Trophoblast cell (in vitro differentiated cells and primary cell): ENCODE data around the gene ZNF330. TPM values are rescaled to one million over a fixed set of nuclear protein-coding genes. Genes with fewer than 3 reads are reported as not detected.
A peak's percentile ranks its signal among the peaks of the same experiment; 100 is the strongest.

Experiments
- DNase-seq, 2 donors: peaks; one replicate each; pipeline ENCODE4 v3.0.0-alpha.2; 2016
- H2AFZ ChIP-seq: 2 replicates; pipeline ENCODE4 v1.6.1; 2013; ENCODE audit warnings: low read length, moderate library complexity, mild to moderate bottlenecking; ENCODE audit not compliant: insufficient read depth, poor library complexity
- H2AK5ac ChIP-seq: 2 replicates; pipeline ENCODE4 v1.6.1; 2013; ENCODE audit warnings: mild to moderate bottlenecking, low read length
- H2BK120ac ChIP-seq: 2 replicates; pipeline ENCODE4 v1.6.1; 2013; ENCODE audit warnings: low read length, mild to moderate bottlenecking, moderate library complexity; ENCODE audit not compliant: insufficient read depth, poor library complexity
- H2BK12ac ChIP-seq: 2 replicates; pipeline ENCODE4 v1.6.1; 2013; ENCODE audit warnings: mild to moderate bottlenecking, low read length, moderate library complexity
- H2BK5ac ChIP-seq: 2 replicates; pipeline ENCODE4 v1.6.1; 2013; ENCODE audit warnings: low read length, low read depth, moderate library complexity, mild to moderate bottlenecking; ENCODE audit not compliant: poor library complexity
- H3K14ac ChIP-seq: 2 replicates; pipeline ENCODE4 v1.6.1; 2013; ENCODE audit warnings: mild to moderate bottlenecking, low read length
- H3K18ac ChIP-seq: 2 replicates; pipeline ENCODE4 v1.6.1; 2013; ENCODE audit warnings: mild to moderate bottlenecking, low read length
- H3K23ac ChIP-seq: 2 replicates; pipeline ENCODE4 v1.6.1; 2013; ENCODE audit warnings: low read length
- H3K27ac ChIP-seq: 2 replicates; pipeline ENCODE4 v1.5.1; 2013; ENCODE audit warnings: low read depth, mild to moderate bottlenecking, inconsistent platforms, low read length, moderate library complexity
- H3K27me3 ChIP-seq: 2 replicates; pipeline ENCODE4 v1.6.1; 2013; ENCODE audit warnings: inconsistent platforms, mild to moderate bottlenecking, low read length, moderate library complexity; ENCODE audit not compliant: insufficient read depth
- H3K36me3 ChIP-seq, 2 experiments: 1 replicate in 1 of 2; 2 replicates in 1 of 2; pipeline ENCODE4 v1.6.1; 2013; ENCODE audit warnings: low read length in 2 of 2, mild to moderate bottlenecking in 2 of 2, moderate library complexity in 1 of 2; ENCODE audit not compliant: insufficient read depth in 2 of 2, control insufficient read depth in 1 of 2
- H3K4ac ChIP-seq: 2 replicates; pipeline ENCODE4 v1.6.1; 2013; ENCODE audit warnings: low read depth, mild to moderate bottlenecking, low read length, moderate library complexity
- H3K4me1 ChIP-seq, 2 experiments: 1 replicate in 1 of 2; 2 replicates in 1 of 2; pipeline ENCODE4 v1.6.1; 2013; ENCODE audit warnings: low read length in 2 of 2, mild to moderate bottlenecking in 2 of 2, moderate library complexity in 1 of 2; ENCODE audit not compliant: insufficient read depth in 2 of 2, control insufficient read depth in 1 of 2
- H3K4me2 ChIP-seq: 2 replicates; pipeline ENCODE4 v1.6.1; 2013; ENCODE audit warnings: inconsistent platforms, mild to moderate bottlenecking, low read length, moderate library complexity
- H3K4me3 ChIP-seq: 2 replicates; pipeline ENCODE4 v1.5.1; 2013; ENCODE audit warnings: mild to moderate bottlenecking, low read depth, low read length, inconsistent platforms
- H3K79me1 ChIP-seq: one replicate; pipeline ENCODE4 v1.6.1; 2013; ENCODE audit warnings: low read length
- H3K79me2 ChIP-seq: 2 replicates; pipeline ENCODE4 v1.6.1; 2013; ENCODE audit warnings: low read length, mild to moderate bottlenecking; ENCODE audit not compliant: control insufficient read depth, insufficient read depth, poor library complexity
- H3K9ac ChIP-seq: 2 replicates; pipeline ENCODE4 v1.6.1; 2013; ENCODE audit warnings: mild to moderate bottlenecking, low read length
- H3K9me3 ChIP-seq: 2 replicates; pipeline ENCODE4 v1.6.1; 2013; ENCODE audit warnings: low read depth, mild to moderate bottlenecking, control low read depth, inconsistent platforms, low read length; ENCODE audit not compliant: insufficient read depth
- H4K12ac ChIP-seq: 2 replicates; pipeline ENCODE4 v1.6.1; 2013; ENCODE audit warnings: low read depth, mild to moderate bottlenecking, low read length, moderate library complexity
- H4K8ac ChIP-seq: 2 replicates; pipeline ENCODE4 v1.6.1; 2013; ENCODE audit warnings: low read depth, mild to moderate bottlenecking, low read length, moderate library complexity
- H4K91ac ChIP-seq: one replicate; pipeline ENCODE4 v1.6.1; 2013; ENCODE audit warnings: low read depth, mild to moderate bottlenecking, low read length, moderate library complexity
- WGBS: extraction: QIAGEN DNeasy Blood & Tissue Kit; methylation state at CpG from one replicate; pipeline ENCODE4 v1.1.7; 2013; ENCODE audit warnings: missing lambda C conversion rate; ENCODE audit not compliant: insufficient read length, insufficient coverage; ENCODE audit errors: extremely low coverage; 5-methylcytosine and 5-hydroxymethylcytosine counted together
- polyA plus RNA-seq: library from polyadenylated mRNA; stranded (reverse); fragments of 200-250 nt; gene quantifications from 2 replicates; pipeline ENCODE4 v1.2.3, GENCODE V29; 2013

Gene ZNF330
- polyA plus RNA-seq, result 26.1 and 26.3 TPM in 2 replicates

GRCh38 chr4:141220691-141221659 lies at the start of gene ZNF330:
Gene ZNF330, plus strand, starts transcription at chr4:141220895. Its CDS starts 1,477 bp downstream, at chr4:141222372.
- no peak within 1 kb of the TSS for H3K23ac ChIP-seq
- peak within 1 kb of the TSS; percentile 99 for H2AFZ ChIP-seq
- H3K4me3 ChIP-seq, result peak within 1 kb of the TSS; percentile 100
- peak; percentile 91 to 98 for DNase-seq
- peak within 1 kb of the TSS; percentile 98 for H4K8ac ChIP-seq
- peak within 1 kb of the TSS; percentile 89 for H3K14ac ChIP-seq
- H3K79me2 ChIP-seq, result peaks cover 4% of the 10 kb centered on the region
- peaks cover 0 to 2% of the 10 kb centered on the region in 2 experiments for H3K36me3 ChIP-seq
- peak within 1 kb of the TSS; percentile 75 for H3K4ac ChIP-seq
- H3K27ac ChIP-seq, result peak within 1 kb of the TSS; percentile 20
- no peaks in the 10 kb centered on the region for H3K27me3 ChIP-seq
- WGBS, result no CpG with 5 or more reads among the region's 57 CpGs
- H3K79me1 ChIP-seq, result peaks cover 5% of the 10 kb centered on the region
- peak within 1 kb of the TSS; percentile 70 for H2BK120ac ChIP-seq
- no peak within 1 kb of the TSS for H2AK5ac ChIP-seq
- peak within 1 kb of the TSS; percentile 91 for H3K18ac ChIP-seq
- peak within 1 kb of the TSS; percentile 85 for H3K9ac ChIP-seq
- H4K91ac ChIP-seq, result peak within 1 kb of the TSS; percentile 82
- H3K9me3 ChIP-seq, result no peaks in the 10 kb centered on the region
- H2BK5ac ChIP-seq, result peak within 1 kb of the TSS; percentile 54
- H2BK12ac ChIP-seq, result no peak within 1 kb of the TSS
- H3K4me1 ChIP-seq, result peaks cover 0 to 3% of the 10 kb centered on the region in 2 experiments
- peak within 1 kb of the TSS; percentile 66 for H3K4me2 ChIP-seq
- H4K12ac ChIP-seq, result peak within 1 kb of the TSS; percentile 86

- no peak overlapping the region for H2BK12ac ChIP-seq
- no peak overlapping the region for H4K12ac ChIP-seq
- no peak overlapping the region for H3K23ac ChIP-seq
- no peak overlapping the region for H2BK5ac ChIP-seq
- no peaks in the 10 kb centered on the region for H3K79me1 ChIP-seq
- no peak for DNase-seq
- H4K8ac ChIP-seq, result no peak overlapping the region
- H3K36me3 ChIP-seq, result no peaks in the 10 kb centered on the region
- H4K91ac ChIP-seq, result no peak overlapping the region
- no peaks in the 10 kb centered on the region for H3K27me3 ChIP-seq
- no peak overlapping the region for H3K4me3 ChIP-seq
- H3K27ac ChIP-seq, result no peak overlapping the region
- H3K9me3 ChIP-seq, result no peaks in the 10 kb centered on the region
- H3K18ac ChIP-seq, result no peak overlapping the region
- no peak overlapping the region for H2AFZ ChIP-seq
- no peak overlapping the region for H2BK120ac ChIP-seq
- WGBS, result no CpG with 5 or more reads among the region's 1 CpG
- no peaks in the 10 kb centered on the region for H3K79me2 ChIP-seq
- H3K14ac ChIP-seq, result no peak overlapping the region
- no peak overlapping the region for H3K9ac ChIP-seq
- no peak overlapping the region for H3K4me2 ChIP-seq
- H2AK5ac ChIP-seq, result no peak overlapping the region
- H3K4ac ChIP-seq, result no peak overlapping the region
- no peaks in the 10 kb centered on the region for H3K4me1 ChIP-seq
Observed at GRCh38 chr4:141174457-141174856, 46.2 kb upstream of the ZNF330 start.

- Histone ChIP-seq H2AK5ac (no peak overlapping the region), H3K9ac (no peak overlapping the region), H3K79me1 (no peaks in the 10 kb centered on the region), H3K27me3 (no peaks in the 10 kb centered on the region), H3K9me3 (no peaks in the 10 kb centered on the region), H3K4me2 (no peak overlapping the region), H3K4me3 (no peak overlapping the region), H4K8ac (no peak overlapping the region), H3K14ac (no peak overlapping the region), H3K4me1 (no peaks in the 10 kb centered on the region), H2BK12ac (no peak overlapping the region), H2AFZ (no peak overlapping the region), H3K79me2 (no peaks in the 10 kb centered on the region), H3K36me3 (no peaks in the 10 kb centered on the region), H3K4ac (no peak overlapping the region), H3K18ac (no peak overlapping the region), H2BK120ac (no peak overlapping the region), H3K23ac (no peak overlapping the region), H4K91ac (no peak overlapping the region), H4K12ac (no peak overlapping the region), H2BK5ac (no peak overlapping the region), H3K27ac (no peak overlapping the region)
- no CpG with 5 or more reads among the region's 1 CpG for WGBS
- peak in 1 of 2 donors; percentile 10 for DNase-seq
Observed at GRCh38 chr4:141177171-141177570, 43.5 kb upstream of the ZNF330 start.

- no peaks in the 10 kb centered on the region for H3K9me3 ChIP-seq
- H3K27ac ChIP-seq, result no peak overlapping the region
- H3K4me2 ChIP-seq, result no peak overlapping the region
- H4K12ac ChIP-seq, result no peak overlapping the region
- H3K4ac ChIP-seq, result no peak overlapping the region
- no peaks in the 10 kb centered on the region for H3K79me1 ChIP-seq
- no peak for DNase-seq
- H2AK5ac ChIP-seq, result no peak overlapping the region
- H3K4me1 ChIP-seq, result no peaks in the 10 kb centered on the region
- no peak overlapping the region for H4K91ac ChIP-seq
- no peaks in the 10 kb centered on the region for H3K27me3 ChIP-seq
- H2BK120ac ChIP-seq, result no peak overlapping the region
- no peak overlapping the region for H2AFZ ChIP-seq
- no peaks in the 10 kb centered on the region for H3K36me3 ChIP-seq
- no peaks in the 10 kb centered on the region for H3K79me2 ChIP-seq
- no CpG with 5 or more reads among the region's 8 CpGs for WGBS
- no peak overlapping the region for H3K23ac ChIP-seq
- H3K18ac ChIP-seq, result no peak overlapping the region
- no peak overlapping the region for H3K14ac ChIP-seq
- H2BK5ac ChIP-seq, result no peak overlapping the region
- H4K8ac ChIP-seq, result no peak overlapping the region
- no peak overlapping the region for H3K4me3 ChIP-seq
- no peak overlapping the region for H3K9ac ChIP-seq
- no peak overlapping the region for H2BK12ac ChIP-seq
Observed at GRCh38 chr4:141179474-141180373, 41.0 kb upstream of the ZNF330 start.
